Left kidney (tissue), 8 donors: ENCODE results near the gene OR6C2. TPM values are rescaled to one million over a fixed set of nuclear protein-coding genes. Genes with fewer than 3 reads are reported as not detected.
A peak's percentile ranks its signal among the peaks of the same experiment; 100 is the strongest.
"Not testable (repeated sequence)": the region's sequence is repeated elsewhere in the genome, so short reads cannot be mapped to it uniquely, and the experiment has no call there.

Experiments
- DNase-seq: peaks from one replicate; pipeline ENCODE4 v3.0.0-alpha.2; 2013
- long read RNA-seq, 8 donors: transcript quantifications; one replicate each; lab custom pipeline, GENCODE V29; 2026
- polyA plus RNA-seq: library from polyadenylated mRNA; unstranded; fragments of 120-200 nt; gene quantifications from one replicate; pipeline ENCODE4 v1.2.1, GENCODE V29; 2013; ENCODE audit not compliant: insufficient read length

The OR6C2 gene
- polyA plus RNA-seq = not detected
- long read RNA-seq, donor 1 = 0 reads
- long read RNA-seq, donor 2 = 0 reads
- long read RNA-seq, donor 3 = 0 reads
- long read RNA-seq, donor 4 = 0 reads
- long read RNA-seq, donor 5 = 0 reads
- long read RNA-seq, donor 6 = 0 reads
- long read RNA-seq, donor 7 = 0 reads
- long read RNA-seq, donor 8 = 0 reads

DNA sequence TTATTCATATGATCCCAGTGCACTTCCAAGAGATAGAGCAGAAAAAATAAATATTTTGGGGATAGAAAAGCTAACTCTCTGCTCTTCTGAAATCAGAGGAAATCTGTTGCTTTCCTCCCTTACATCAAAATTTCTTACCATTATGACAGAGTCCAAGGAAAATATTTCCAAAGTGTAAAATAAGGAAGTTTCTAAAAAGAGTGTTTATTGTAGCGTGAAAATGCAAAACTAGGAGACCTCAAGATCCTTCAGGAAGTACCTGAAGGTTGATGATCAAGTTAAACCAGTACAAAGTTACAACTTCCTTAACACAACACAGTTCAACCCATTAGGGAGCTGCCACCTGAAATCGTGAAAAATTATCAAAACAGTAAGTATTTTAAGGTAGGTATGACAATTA, at the start of gene OR6C2:
OR6C2 (plus strand) TSS at position 301 of the 400 bp plus-strand sequence. CDS start 8,138 bp downstream, outside the sequence.
- DNase-seq = no peak

DNA sequence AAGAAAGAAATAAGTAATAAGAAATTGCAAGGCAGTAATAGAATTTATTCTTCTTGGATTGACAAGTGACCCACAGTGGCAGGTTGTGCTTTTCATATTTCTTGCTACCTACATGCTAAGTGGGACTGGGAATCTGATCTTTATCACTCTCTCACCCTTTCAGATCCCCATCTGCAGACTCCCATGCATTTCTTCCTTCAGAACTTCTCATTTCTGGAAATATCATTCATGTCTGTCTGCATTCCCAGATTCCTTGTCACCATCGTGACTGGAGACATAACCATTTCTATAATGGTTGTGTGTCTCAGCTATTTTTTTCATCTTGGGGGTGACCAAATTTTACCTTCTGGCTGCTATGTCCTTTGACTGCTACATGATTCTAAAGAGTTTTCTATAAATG, 47.5 kb upstream of the OR6C2 start:
- no peak for DNase-seq

DNA sequence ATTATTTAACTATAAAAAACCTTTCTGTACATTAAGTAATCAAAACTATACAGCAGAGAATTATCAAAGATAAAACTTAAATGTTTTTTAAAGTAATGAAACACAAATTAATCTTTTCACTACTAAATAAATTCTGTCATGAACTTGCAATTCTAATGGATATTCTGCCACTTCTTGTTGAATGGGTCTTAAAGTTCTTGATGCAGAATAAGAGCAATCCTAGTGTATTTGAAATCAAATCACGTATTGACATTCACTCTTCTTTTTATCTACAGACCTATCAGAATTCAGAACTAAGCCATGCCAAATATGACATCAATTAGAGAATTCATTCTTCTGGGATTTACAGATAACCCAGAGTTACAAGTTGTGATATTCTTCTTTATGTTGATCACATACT, 43.6 kb upstream of the OR6C2 start, which contains the start of gene OR6C65:
OR6C65 (plus strand) TSS at position 301 of the 400 bp plus-strand sequence; CDS start at position 301, 0 bp downstream.
- no peak for DNase-seq

DNA sequence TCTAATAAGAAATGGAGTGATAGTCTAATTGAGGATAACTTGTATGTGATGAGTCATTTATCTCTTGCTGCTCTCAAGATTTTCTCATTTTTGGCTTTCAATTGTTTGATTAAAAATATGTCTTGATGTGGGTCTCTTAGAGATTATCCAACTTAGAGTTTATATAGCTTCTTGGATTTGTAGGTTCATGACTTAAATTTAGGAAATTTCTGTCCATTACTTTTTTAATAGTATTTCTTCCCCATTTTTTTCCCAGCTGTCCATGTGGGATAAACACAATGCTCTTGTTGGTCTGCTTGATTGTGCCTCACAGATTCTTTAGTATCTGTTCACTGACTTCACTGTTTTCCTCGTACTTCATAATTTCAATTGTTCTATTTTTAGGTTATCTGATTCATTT, 36.0 kb upstream of the OR6C2 start:
- no peak for DNase-seq

GRCh38 chr12:55409133-55409532, 34.7 kb upstream of the OR6C2 start:
- DNase-seq = not testable (repeated sequence)

DNA sequence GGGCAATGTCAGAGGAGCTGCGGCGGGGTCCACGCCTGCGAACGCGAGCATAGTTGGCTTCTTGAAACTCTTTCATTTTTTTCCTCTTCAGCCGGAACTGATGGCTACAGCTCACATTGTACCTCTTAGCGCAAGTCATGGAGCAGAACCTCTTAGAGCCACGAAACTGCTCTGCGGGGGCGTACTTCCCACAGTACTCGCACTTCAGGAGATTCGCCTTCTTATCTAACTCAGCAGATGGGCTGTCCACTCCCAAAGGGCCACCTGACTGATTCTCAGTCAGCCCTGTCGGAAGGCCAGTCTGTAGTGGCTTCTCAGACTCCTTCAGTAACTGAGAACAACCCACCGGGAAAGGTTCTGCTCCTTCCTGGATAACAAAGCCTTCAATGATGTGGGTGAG, 31.7 kb upstream of the OR6C2 start:
- DNase-seq = not testable (repeated sequence)

DNA sequence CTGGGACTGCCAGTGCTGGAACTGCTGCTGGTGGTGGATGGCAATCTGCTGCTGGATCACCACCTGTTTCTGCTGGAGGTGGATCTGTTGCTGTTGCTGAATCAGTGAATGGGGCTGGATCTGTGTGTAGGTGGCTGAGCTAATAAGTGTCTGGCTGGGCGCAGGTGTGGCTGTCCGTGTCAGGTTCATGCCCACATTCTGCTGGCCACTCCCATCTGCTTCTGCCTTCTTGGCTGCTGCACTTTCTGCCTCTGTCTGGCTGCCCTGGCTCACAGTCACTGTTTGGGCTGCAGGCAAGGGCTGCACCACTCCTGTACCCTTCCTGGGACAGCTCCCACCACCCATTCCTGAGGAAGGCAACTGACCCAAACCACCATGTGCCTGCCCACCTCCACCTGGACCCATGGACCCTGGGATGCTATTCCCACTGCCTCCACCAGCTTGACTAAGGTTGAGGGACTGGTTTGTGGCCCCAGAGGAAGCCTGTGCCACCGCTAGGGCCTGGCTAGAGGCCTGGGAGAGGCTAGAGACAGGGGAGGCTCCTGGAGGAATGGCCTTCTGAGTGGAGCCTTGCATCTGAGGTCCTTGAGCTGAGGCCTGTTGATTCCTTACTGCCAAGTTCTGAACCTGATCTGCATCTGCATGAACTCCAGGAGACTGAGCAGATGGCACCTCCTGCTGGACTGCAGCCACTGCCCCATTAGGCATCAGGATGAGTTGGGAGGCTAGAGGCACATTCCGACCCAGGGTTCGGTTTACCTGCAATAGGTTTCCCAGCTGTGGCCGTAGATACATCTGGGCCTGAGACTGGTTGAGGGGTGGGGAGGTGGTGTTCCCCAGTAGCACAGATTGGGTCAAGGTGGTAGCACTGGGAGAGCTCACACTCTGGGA, 30.1 kb upstream of the OR6C2 start:
- not testable (repeated sequence) for DNase-seq

DNA sequence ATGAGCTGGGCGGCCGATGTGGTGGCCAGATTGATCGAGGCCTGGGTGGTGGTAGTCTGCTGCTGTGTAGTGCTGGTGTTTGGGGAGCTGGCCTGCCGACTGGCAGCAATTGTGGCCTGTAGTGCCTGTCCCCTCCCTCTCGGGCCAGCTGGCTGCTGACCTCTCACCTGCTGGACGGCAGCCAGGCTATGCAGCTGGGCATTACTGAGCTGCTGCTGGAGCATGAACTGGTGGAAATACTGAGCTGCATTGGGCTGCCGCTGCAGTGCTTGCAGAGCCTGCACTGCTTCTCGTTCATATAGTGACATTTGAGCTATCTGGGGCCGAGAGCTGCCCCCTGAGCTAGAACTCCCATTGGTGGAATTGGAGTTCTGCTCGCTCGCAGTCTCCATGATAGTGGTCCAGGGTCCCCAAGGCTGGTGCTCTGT, 29.5 kb upstream of the OR6C2 start:
- peak; percentile 14 for DNase-seq

DNA sequence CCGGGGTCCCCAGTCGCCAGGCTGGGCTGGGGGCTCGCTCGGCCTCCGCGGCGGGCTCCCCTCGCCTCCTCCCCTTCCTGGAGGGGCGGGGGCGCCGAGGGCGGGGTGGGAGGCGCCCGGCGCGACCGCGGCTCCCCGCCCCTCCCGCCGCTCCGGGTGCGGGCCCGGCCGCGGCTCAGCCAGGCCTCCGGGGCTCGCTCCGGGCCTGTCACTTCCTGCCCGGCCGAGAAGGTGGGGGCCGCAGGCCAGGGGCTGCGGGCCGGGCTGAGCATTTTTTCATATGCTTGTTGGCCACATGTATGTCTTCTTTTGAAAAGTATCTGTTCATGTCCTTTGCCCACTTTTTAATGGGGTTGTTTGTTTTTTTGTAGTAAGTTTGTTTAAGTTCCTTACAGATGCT, 29.0 kb upstream of the OR6C2 start:
- DNase-seq = not testable (repeated sequence)

DNA sequence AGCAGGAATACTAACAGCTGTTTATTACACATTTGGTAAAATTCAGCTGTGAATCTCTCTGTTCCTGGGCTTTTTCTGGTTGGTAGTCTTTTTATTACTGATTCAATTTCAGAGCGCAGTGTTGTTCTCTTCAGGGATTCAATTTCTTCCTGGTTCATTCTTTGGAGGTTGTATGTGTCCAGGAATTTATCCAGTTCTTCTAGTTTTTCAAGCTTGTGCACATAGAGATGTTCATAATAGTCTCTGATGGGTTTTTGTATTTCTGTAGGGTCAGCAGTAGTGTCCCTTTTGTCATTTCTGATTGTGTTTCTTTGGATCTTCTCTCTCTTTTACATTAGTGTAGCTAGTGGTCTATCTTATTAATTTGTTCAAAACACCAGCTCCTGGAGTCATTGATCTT, 26.9 kb upstream of the OR6C2 start:
- DNase-seq = no peak

- DNase-seq = no peak
These were observed 23.4 kb upstream of the OR6C2 start for GRCh38 chr12:55420307-55420962.

DNA sequence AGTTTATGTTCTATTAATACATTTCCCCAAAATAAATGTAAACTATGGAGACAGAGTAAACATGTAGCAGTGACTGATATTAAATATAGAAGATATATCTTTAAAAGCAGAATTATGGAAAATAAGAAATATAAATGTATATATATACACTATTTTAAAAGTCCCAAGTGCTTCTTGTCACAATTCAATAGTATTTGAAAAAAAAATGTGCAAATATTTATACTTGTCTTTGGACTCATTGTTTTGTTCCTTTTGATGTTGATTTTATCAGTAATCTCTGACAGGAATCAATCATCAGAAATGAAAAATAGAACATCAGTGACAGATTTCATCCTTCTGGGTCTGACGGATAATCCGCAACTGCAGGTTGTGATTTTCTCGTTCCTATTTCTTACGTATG, 17.9 kb upstream of the OR6C2 start, which contains the start of gene OR6C76:
OR6C76 (plus strand) TSS at position 301 of the 400 bp plus-strand sequence; CDS start at position 301, 0 bp downstream.
- DNase-seq = no peak

DNA sequence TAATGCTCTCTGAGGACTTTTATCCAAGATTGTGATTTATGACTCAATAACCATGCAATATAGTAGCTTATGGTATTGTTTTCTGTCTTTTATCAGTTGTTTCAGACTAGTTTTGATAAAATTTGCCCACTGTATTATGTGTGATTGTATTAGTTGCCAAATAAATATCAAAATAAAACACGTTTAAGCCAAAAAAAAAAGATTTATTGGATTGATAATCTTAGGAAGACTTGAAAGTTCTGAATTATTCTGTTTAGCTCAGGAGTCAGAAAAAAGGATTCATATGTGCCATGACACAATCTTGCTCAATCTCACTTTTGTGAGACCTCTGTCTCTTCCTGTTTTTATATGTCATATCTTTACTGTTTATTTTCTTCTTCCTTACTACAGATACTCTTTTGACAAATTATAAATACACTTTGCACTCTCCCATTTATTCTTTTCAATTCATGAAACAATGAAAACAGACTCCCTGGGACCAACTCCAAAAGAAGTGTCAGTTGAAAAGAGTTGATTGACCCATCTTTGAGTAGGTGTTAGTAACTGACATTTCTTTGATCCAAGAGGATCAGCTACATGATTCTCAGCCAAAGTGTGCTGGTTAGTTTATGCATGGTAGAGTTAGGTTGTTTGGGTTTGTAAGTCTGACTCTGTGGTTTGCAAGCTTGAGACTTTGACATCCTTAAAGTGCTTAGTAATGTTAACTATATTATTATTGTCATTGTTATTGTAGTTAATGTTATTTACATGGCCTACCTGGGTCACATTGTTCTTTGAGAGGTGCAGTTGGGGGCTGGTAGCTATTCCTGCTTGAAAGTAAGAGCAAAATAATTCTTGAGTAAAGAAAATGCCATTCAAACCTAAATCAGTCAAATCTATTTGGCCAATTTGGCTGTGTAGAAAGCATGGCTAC, 15.3 kb upstream of the OR6C2 start:
- DNase-seq = no peak

DNA sequence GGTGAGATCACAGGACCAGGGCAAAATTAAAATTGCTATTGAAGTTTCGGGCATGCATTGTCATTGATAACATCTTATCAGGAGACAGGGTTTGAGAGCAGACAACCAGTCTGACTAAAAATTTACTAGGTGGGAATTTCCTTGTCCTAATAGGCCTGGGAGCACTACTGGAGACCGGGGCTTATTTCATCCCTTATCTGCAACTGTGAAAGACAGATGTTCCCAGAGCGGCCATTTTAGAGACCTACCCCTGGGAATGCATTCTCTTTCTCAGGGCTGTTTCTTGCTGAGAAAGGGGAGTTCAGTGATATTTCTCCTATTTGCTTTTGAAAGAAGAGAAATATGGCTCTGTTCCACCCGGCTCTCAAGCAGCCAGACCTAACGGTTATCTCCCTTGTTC, 2.6 kb upstream of the OR6C2 start:
- DNase-seq = not testable (repeated sequence)

- no peak for DNase-seq
These were observed 1.5 kb downstream of the OR6C2 start for GRCh38 chr12:55445357-55445756.

DNA sequence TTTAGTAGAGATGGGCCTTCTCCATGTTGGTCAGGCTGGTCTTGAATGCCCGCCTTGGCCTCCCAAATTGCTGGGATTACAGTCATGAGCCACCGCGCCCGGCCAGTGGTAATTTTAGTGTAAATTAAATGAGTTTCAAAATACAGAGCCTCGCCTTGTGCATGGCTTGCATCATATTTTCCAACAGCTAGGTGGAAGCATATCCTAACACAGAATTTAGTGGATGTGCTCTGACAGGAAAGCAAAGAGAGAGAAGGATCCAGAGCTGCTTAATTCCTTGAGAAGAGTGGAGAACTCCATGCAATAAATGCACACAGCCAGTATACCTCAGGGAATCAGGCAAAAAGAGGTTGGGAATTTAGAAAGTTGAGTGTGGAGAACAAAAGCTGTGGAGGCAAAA, 2.5 kb downstream of the OR6C2 start:
- no peak for DNase-seq

DNA sequence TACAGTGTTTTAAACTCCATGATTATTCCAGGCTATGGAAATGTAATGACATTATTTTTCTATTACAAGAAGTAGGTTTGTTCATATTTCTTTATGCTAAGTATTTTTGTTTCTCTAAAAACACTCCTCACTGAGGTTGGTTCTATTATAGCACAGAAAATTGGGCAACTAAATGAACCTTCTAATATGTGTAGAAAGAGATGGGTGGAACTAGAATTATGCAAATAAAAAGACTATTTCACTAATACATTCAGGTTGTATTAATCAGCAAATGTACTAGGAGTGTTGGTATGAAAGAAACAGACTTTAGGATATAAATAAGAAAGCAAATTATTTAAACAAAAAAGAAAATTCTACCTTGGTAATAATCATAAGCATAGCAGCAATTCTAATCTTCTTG, 4.9 kb downstream of the OR6C2 start:
- no peak for DNase-seq

- DNase-seq = not testable (repeated sequence)
These were observed 21.1 kb downstream of the OR6C2 start for GRCh38 chr12:55464926-55465325.

GRCh38 chr12:55467836-55468235, 24.0 kb downstream of the OR6C2 start:
- no peak for DNase-seq

DNA sequence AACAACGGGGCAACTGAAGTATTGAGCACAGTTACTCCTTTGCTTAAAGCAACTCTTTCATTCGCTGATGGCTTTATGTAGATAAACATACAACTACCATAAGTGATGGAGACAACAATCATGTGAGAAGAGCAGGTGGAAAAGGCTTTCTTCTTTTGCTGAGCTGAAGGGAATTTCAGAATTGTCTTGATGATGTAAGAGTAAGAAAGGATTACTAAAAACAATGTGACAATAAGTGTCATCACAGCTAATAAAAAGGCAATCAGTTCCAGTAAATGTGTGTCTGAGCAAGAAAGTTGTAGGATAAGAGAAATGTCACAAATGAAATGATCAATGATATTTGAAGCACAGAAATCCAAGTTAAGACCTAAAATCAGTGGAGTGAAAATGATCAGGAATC, 25.4 kb downstream of the OR6C2 start:
- no peak for DNase-seq

- DNase-seq = no peak
These were observed 26.4 kb downstream of the OR6C2 start, which contains the start of gene OR6C70 for GRCh38 chr12:55470088-55470829. Gene OR6C70, minus strand, starts transcription at chr12:55470138. Its CDS starts 0 bp downstream, at chr12:55470138.
